Cerebellar nuclear complex (tissue), 1 donor: Measurements from ENCODE around the gene OR51G2.

Source experiments
- DNase-seq, 2 experiments: peaks; one replicate each; lab custom pipeline; 2025; lab: John Stamatoyannopoulos, UW

The OR51G2 gene

DNA sequence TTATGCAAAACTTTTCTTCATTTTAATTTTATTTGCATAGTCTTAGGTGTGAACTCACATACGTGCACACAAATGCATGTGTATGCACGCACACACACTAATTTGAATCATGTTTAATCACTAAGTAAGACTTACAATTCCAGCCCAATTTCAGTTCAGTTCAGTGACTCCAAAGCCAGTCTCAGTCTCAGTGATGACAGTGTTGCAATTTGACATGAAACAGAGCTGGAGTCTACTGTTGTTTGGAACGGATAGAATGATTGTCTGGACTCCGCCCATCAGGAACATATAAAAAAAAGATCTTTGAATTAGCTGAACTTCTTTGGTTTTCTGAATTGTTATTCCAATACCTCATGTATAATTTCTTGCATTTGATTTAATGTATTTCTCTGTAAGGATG is 55.3 kb downstream of the OR51G2 start:
- no peak for DNase-seq
